Measurements from ENCODE around the gene PSMG3. TPM values are rescaled to one million over a fixed set of nuclear protein-coding genes. Genes with fewer than 3 reads are reported as not detected.

The PSMG3 gene
- total RNA-seq, 1 experiment from 2014 or later: 63.0 TPM

DNA sequence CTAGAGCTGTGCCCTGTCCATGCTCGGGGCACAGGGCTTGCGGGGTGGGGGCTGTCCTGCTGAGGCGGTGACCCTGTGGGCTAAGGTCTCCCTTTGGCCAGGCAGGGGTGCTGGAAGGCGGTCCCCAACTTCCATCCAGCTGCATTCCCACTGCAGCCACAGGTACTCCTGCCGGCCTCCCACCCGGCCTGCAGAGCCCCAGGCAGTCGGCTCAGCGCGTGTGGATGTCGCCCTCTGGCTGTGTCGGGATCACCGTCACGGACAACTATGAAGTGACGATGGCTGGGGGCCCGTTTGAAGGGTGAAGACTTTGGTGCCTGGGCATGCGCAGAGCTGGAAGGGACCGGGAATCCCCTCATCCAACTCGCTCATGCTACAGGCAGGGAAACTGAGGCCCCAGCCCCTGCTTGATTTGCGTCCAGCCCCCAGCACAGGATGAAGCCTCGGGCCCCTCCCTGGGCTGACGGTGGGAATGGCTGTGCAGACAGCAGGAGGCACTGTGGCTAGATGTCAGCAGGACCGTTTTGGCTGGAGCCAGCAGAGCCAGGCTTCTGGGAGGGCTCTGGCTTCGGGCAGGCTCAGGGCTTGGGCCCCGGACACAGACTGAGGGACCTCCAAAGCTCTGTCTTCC, 11.5 kb downstream of the PSMG3 start:
- Mint-ChIP-seq H3K27me3 (ENCODE audit: low read depth) (no peaks in the 10 kb centered on the region), H3K4me3 (no peak overlapping the region), H3K27ac (peak overlapping the region in 1 of 3 experiments; percentile 44; a peak in 1 of 7 replicates), H3K4me1 (peaks cover 3 to 22% of the 10 kb centered on the region in 2 experiments), H3K9me3 (no peaks in the 10 kb centered on the region), H3K36me3 (ENCODE audit: insufficient read depth in 1 of 3, low read depth in 3 of 3) (no peaks in the 10 kb centered on the region)
- H2BK5ac ChIP-seq (ENCODE audit: insufficient read length, low read length): no peak overlapping the region
- TF ChIP-seq, protein P1, sequence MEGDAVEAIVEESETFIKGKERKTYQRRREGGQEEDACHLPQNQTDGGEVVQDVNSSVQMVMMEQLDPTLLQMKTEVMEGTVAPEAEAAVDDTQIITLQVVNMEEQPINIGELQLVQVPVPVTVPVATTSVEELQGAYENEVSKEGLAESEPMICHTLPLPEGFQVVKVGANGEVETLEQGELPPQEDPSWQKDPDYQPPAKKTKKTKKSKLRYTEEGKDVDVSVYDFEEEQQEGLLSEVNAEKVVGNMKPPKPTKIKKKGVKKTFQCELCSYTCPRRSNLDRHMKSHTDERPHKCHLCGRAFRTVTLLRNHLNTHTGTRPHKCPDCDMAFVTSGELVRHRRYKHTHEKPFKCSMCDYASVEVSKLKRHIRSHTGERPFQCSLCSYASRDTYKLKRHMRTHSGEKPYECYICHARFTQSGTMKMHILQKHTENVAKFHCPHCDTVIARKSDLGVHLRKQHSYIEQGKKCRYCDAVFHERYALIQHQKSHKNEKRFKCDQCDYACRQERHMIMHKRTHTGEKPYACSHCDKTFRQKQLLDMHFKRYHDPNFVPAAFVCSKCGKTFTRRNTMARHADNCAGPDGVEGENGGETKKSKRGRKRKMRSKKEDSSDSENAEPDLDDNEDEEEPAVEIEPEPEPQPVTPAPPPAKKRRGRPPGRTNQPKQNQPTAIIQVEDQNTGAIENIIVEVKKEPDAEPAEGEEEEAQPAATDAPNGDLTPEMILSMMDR (conservative IDR thresholded peaks at IDR 0.05): peak; percentile 53; the same call in 2 of the 3 replicates
- H3K4me1 ChIP-seq (ENCODE audit: insufficient read depth, low read length): no peaks in the 10 kb centered on the region
- no peaks in the 10 kb centered on the region for H3K79me1 ChIP-seq (ENCODE audit: insufficient read depth, low read depth, low read length, poor library complexity, severe bottlenecking)
- H4K91ac ChIP-seq (ENCODE audit: insufficient read length, low read depth, low read length): no peak overlapping the region
- no peak overlapping the region for H4K8ac ChIP-seq (replicated peaks; ENCODE audit: insufficient read length, low read depth, low read length)
- H2BK120ac ChIP-seq (ENCODE audit: low read depth, low read length, poor library complexity, severe bottlenecking): no peak overlapping the region
- no peaks in the 10 kb centered on the region for H3K79me2 ChIP-seq (ENCODE audit: insufficient read depth, low read length)
- no peak overlapping the region for H3K9ac ChIP-seq (ENCODE audit: extremely low read depth, insufficient read length, low read length)
- no peak overlapping the region for H2BK15ac ChIP-seq (ENCODE audit: low read depth, low read length)
- H3K4me2 ChIP-seq (ENCODE audit: insufficient read depth, insufficient read length, low read length): no peak overlapping the region
- no peak overlapping the region for H2AFZ ChIP-seq (ENCODE audit: low read length)
- no peak overlapping the region for H2BK20ac ChIP-seq (ENCODE audit: low read depth, low read length, poor library complexity, severe bottlenecking)
- H2BK12ac ChIP-seq (ENCODE audit: insufficient read length, low read depth, low read length): no peak overlapping the region
- H3K4ac ChIP-seq (ENCODE audit: low read depth, low read length): no peak overlapping the region
- H3K23ac ChIP-seq (ENCODE audit: insufficient read length, low read depth, low read length): no peak overlapping the region
- no peak for DNase-seq
- H3K14ac ChIP-seq (ENCODE audit: insufficient read depth, low read length): no peak overlapping the region; the same call in 1 of the 2 replicates
- H3K27me3 ChIP-seq (ENCODE audit: insufficient read depth, low read length): no peaks in the 10 kb centered on the region
- H3K23me2 ChIP-seq (ENCODE audit: insufficient read length, low read depth, low read length, poor library complexity, severe bottlenecking): no peaks in the 10 kb centered on the region
- no peaks in the 10 kb centered on the region for H4K20me1 ChIP-seq (ENCODE audit: control insufficient read depth, insufficient read depth, insufficient read length)
- H3T11ph ChIP-seq (ENCODE audit: low read length): no peak overlapping the region
- H2AK5ac ChIP-seq (ENCODE audit: insufficient read length, low read length): no peak overlapping the region
- H3K56ac ChIP-seq (ENCODE audit: insufficient read length, low read depth, low read length): no peak overlapping the region
- no peaks in the 10 kb centered on the region for H3K9me3 ChIP-seq (ENCODE audit: control insufficient read depth, low read depth, low read length)
- H3K18ac ChIP-seq (ENCODE audit: insufficient read length, low read depth, low read length): no peak overlapping the region
- no peak overlapping the region for H4K5ac ChIP-seq (ENCODE audit: insufficient read length, low read depth, low read length)
- H3K27ac ChIP-seq (ENCODE audit: insufficient read length, low read depth, low read length): no peak overlapping the region
- no CpG with 5 or more reads among the region's 24 CpGs for WGBS (ENCODE audit: extremely low coverage, insufficient read length, low lambda C conversion rate)

All from H9 (cell line).